Sigmoid colon (tissue), 4 donors: ENCODE data around the gene GSK3B.

ENCODE experiments used
- CTCF ChIP-seq, 4 experiments: fragments of 450-650 bp in 3 of 4; fragments of 200-600 bp in 1 of 4; IDR thresholded peaks; one replicate each; pipeline ENCODE4 v1.5.1; 2016 to 2019; ENCODE audit warnings: antibody characterized with exemption in 4 of 4, mild to moderate bottlenecking in 3 of 4, moderate library complexity in 2 of 4
- EP300 ChIP-seq, 4 donors: sonication (generic); formaldehyde crosslinking; IDR thresholded peaks; one replicate each; pipeline ENCODE4 v1.6.1; 2017; ENCODE audit warnings: antibody characterized with exemption in 4 of 4
- POLR2AphosphoS5 ChIP-seq, 4 donors: sonication (generic); formaldehyde crosslinking; IDR thresholded peaks; one replicate each; pipeline ENCODE4 v1.6.1; 2017; ENCODE audit warnings: antibody characterized with exemption in 4 of 4

DNA sequence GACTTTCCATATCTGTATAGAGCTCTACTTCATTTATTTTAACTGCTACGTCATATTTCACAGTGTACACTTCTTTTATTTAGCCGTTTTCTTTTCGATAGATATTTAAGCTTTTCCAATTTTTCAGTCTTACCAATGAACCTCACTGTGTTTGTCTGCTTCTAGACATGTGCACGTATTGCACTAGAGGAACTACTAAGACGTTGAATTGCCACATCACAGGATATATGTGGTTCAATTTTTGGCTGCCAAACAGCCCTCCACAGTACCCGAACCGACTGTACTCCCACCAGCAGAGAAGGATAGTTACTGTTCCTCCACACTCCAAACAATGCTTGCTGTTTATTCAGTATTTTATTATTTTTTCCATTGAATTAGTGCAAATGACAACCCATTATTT, 310.4 kb downstream of the GSK3B start:
- TF ChIP-seq POLR2AphosphoS5 (IDR thresholded peaks at IDR 0.05) (no peak), CTCF (IDR thresholded peaks at IDR 0.05) (no peak), EP300 (IDR thresholded peaks at IDR 0.05) (no peak)
